ENCODE results near the gene DLX4. TPM values are rescaled to one million over a fixed set of nuclear protein-coding genes. Genes with fewer than 3 reads are reported as not detected.
A peak's percentile ranks its signal among the peaks of the same experiment; 100 is the strongest.

The DLX4 gene, protein sequence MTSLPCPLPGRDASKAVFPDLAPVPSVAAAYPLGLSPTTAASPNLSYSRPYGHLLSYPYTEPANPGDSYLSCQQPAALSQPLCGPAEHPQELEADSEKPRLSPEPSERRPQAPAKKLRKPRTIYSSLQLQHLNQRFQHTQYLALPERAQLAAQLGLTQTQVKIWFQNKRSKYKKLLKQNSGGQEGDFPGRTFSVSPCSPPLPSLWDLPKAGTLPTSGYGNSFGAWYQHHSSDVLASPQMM
- total RNA-seq (not detected), polyA plus RNA-seq (0.20 TPM)

DNA sequence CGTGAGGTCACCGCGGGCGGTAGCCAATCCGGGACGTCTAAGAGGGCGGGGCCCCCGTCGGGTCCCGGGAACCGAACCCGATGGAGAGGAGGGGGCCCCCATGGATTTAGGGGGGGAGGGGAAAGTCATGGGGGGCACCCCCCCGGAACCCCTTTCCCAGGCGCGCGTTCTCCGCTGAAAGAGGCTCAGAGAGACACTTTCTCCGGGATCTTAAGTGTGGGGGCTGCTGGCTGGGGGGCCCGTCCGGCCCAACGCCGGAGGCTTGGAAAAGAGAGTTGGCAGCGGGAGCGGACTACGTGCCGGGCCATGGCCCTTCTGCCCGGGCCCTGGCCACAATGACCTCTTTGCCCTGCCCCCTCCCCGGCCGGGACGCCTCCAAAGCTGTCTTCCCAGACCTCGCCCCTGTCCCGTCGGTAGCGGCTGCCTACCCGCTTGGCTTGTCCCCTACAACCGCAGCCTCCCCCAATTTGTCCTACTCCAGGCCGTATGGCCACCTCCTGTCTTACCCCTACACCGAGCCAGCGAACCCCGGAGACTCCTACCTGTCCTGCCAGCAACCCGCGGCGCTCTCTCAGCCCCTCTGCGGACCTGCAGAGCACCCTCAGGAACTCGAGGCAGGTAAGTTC lies at the start of gene DLX4:
Gene DLX4, plus strand, starts transcription at position 57 of the 626 bp plus-strand sequence. Its CDS starts 279 bp downstream, at position 336.
- peak within 1 kb of the TSS; percentile 41 for H3K4me3 ChIP-seq (ENCODE audit: low read depth, low read length)
- no peaks in the 10 kb centered on the region for H3K4me1 ChIP-seq (ENCODE audit: insufficient read depth)
- no peaks in the 10 kb centered on the region for H3K36me3 ChIP-seq (ENCODE audit: insufficient read depth)
- no peak within 1 kb of the TSS for H3K27ac ChIP-seq (ENCODE audit: low read depth)
- no peak for DNase-seq (ENCODE audit: extremely low spot score)
- 3% methylated on average over 45 of the region's 45 CpGs for WGBS

DNA sequence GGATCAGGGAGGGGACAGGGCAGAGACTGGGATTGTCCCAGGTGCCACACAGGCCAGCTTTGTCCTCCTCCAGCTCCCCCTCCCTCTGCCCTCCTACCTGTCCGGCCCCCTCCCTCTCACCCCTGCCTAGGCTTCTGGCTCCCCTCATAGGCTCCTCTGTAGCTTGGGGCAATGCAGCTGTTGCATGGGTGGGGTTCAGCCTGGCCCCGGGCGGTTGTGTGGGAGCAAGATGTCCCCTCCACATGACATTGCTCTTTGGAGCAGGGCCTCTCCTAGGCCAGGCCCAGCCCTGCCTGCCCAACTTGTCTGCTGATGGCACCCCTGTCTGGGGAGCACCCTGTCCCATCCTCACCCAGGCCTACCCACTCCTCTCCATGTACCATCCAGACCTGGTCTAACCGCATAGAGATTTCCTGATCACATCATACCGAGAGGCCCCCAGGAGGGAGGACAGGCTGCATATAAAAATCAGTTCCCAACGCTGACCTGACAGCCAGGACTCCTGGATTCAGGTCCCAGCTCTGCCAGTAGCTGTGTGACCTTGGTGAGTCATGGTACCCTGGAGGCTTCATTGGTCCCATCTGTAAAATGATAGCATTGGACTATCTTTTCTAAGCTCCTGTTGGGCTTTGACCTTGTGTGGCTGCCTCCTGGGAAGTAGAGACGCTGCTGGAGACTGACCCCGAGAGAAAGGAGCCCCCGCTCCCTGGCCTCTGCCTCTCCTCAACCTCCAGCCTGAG lies 48.8 kb upstream of the DLX4 start:
- H3K4me3 ChIP-seq (ENCODE audit: low read depth, low read length) = no peak overlapping the region
- H3K4me1 ChIP-seq (ENCODE audit: insufficient read depth) = no peaks in the 10 kb centered on the region
- H3K36me3 ChIP-seq (ENCODE audit: insufficient read depth) = no peaks in the 10 kb centered on the region
- DNase-seq (ENCODE audit: extremely low spot score) = no peak
- WGBS = 80% methylated on average over 9 of the region's 9 CpGs
- no peak overlapping the region for H3K27ac ChIP-seq (ENCODE audit: low read depth)

GRCh38 chr17:49922095-49922494 lies 46.9 kb upstream of the DLX4 start:
- 76% methylated on average over 4 of the region's 4 CpGs for WGBS
- Histone ChIP-seq H3K27ac (ENCODE audit: low read depth) (no peak overlapping the region), H3K4me3 (ENCODE audit: low read depth, low read length) (no peak overlapping the region), H3K4me1 (ENCODE audit: insufficient read depth) (no peaks in the 10 kb centered on the region), H3K36me3 (ENCODE audit: insufficient read depth) (no peaks in the 10 kb centered on the region)
- DNase-seq (ENCODE audit: extremely low spot score) = no peak

DNA sequence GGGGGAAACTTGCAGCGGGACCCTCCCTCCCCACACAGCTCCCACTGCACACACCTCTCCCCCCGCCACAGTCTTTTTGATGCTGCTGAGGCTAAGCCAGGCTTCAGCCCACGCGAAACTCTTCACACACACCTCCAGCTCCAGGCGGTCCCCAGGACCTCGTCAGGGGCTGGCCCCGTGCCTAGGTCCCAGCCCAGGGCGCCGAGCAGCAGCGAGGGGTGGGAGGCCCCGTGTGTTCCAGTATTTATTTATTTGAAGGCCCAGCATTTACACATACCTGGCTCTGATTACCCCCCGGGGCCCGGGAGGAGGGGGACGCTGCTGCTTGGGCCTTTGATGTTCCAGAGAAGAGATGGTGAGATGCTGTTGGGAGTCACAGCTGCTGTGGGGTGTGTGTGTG lies 44.9 kb upstream of the DLX4 start:
- no peak overlapping the region for H3K27ac ChIP-seq (ENCODE audit: low read depth)
- no peak overlapping the region for H3K4me3 ChIP-seq (ENCODE audit: low read depth, low read length)
- no peaks in the 10 kb centered on the region for H3K4me1 ChIP-seq (ENCODE audit: insufficient read depth)
- H3K36me3 ChIP-seq (ENCODE audit: insufficient read depth) = no peaks in the 10 kb centered on the region
- WGBS = 44% methylated on average over 14 of the region's 14 CpGs
- no peak for DNase-seq (ENCODE audit: extremely low spot score)

GRCh38 chr17:49924589-49924988 lies 44.4 kb upstream of the DLX4 start:
- Histone ChIP-seq H3K27ac (ENCODE audit: low read depth) (no peak overlapping the region), H3K36me3 (ENCODE audit: insufficient read depth) (no peaks in the 10 kb centered on the region), H3K4me3 (ENCODE audit: low read depth, low read length) (no peak overlapping the region), H3K4me1 (ENCODE audit: insufficient read depth) (no peaks in the 10 kb centered on the region)
- 86% methylated on average over 7 of the region's 7 CpGs for WGBS
- DNase-seq (ENCODE audit: extremely low spot score) = no peak

GRCh38 chr17:49925921-49926320 lies 43.1 kb upstream of the DLX4 start:
- H3K27ac ChIP-seq (ENCODE audit: low read depth) = no peak overlapping the region
- no peak overlapping the region for H3K4me3 ChIP-seq (ENCODE audit: low read depth, low read length)
- 64% methylated on average over 9 of the region's 9 CpGs for WGBS
- H3K36me3 ChIP-seq (ENCODE audit: insufficient read depth) = no peaks in the 10 kb centered on the region
- DNase-seq (ENCODE audit: extremely low spot score) = no peak
- no peaks in the 10 kb centered on the region for H3K4me1 ChIP-seq (ENCODE audit: insufficient read depth)

DNA sequence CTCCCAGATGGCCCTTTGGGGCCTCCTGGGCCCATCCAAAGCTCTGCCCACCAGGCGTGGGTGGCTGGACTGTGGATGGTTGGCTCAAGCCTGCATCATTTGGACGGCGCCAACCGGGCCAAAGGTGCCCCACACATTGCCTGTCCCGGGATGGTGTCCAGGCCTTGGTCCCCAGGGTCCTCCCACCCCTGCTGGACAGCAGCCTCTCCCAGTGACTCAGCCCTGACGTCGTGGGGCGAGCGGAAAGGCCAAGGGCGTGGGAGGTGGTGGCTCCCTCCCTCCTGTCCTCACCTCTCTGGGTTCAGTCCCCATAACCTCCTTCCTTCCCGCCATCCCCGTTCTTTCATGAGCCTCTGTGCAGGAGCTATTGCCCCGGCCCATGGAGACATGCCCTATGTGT lies 42.1 kb upstream of the DLX4 start:
- no peak overlapping the region for H3K27ac ChIP-seq (ENCODE audit: low read depth)
- no peak overlapping the region for H3K4me3 ChIP-seq (ENCODE audit: low read depth, low read length)
- no peak for DNase-seq (ENCODE audit: extremely low spot score)
- no peaks in the 10 kb centered on the region for H3K4me1 ChIP-seq (ENCODE audit: insufficient read depth)
- no peaks in the 10 kb centered on the region for H3K36me3 ChIP-seq (ENCODE audit: insufficient read depth)
- 62% methylated on average over 13 of the region's 13 CpGs for WGBS

DNA sequence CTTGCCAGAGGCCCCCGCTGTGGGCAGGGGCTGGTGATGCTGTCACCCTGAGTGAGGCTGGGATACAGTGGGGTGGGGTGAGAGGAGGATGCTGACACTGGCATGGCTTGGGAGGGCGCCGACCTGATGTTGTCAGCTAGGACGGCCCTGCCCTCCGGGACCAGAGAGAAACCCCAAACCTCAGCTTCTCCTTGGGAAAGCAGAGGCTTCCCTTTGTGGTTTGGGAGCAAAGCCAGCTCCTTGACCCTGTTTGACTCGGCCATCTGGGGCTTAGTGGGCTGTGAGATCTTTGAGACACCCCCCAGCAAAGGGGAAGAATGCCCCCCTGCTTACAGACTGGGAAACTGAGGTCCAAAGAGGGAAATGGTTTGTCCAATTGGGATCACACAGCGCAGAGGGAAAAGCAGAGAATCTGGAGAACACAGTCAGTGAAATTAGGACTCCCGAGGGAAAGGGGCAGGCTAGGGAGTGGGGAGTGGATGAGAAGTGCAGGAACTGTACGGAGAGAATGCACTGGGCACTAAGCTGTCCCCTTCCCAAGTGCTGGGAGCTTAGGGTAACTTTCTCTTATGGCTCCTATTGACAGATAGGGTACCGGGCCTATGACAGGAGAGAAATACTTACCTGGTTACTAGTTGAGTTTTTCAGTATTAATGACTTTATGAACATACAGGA lies 40.7 kb upstream of the DLX4 start:
- no peaks in the 10 kb centered on the region for H3K4me1 ChIP-seq (ENCODE audit: insufficient read depth)
- no peaks in the 10 kb centered on the region for H3K36me3 ChIP-seq (ENCODE audit: insufficient read depth)
- H3K27ac ChIP-seq (ENCODE audit: low read depth) = no peak overlapping the region
- no peak overlapping the region for H3K4me3 ChIP-seq (ENCODE audit: low read depth, low read length)
- no peak for DNase-seq (ENCODE audit: extremely low spot score)
- WGBS = 55% methylated on average over 10 of the region's 10 CpGs

DNA sequence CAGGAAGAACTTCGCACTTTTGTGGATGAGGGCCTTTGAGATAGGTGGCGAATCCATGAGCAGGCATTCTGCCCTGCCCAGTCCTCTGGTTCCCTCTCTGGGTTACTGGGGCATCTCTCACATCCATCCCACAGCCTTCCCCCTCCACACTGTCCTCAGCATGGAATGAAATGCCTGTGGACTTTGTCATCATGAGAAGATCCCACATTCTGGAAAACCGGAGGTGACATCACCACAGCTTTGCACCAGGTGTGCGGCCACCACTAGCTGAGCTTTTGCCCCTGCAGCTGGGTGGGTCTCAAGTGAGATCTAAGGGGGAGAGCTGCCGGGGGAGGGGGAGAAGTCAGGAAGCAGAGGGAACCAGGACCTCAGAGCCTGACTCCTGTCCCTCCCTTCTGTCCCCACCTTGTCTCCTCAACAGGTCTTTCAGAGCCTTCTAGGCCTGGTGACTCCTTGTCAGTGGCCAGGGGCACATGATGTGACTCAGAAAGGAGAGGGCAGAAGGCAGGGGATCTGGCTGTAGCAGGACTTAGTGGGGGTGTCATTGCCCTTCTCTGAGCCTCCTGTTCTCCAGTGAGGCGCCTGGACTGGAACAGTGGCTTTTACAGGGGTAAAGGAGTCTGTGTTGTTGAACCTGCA lies 40.0 kb upstream of the DLX4 start:
- no peak for DNase-seq (ENCODE audit: extremely low spot score)
- no peak overlapping the region for H3K4me3 ChIP-seq (ENCODE audit: low read depth, low read length)
- 86% methylated on average over 6 of the region's 6 CpGs for WGBS
- no peaks in the 10 kb centered on the region for H3K4me1 ChIP-seq (ENCODE audit: insufficient read depth)
- no peak overlapping the region for H3K27ac ChIP-seq (ENCODE audit: low read depth)
- H3K36me3 ChIP-seq (ENCODE audit: insufficient read depth) = no peaks in the 10 kb centered on the region

GRCh38 chr17:49930880-49931279 lies 38.1 kb upstream of the DLX4 start:
- Histone ChIP-seq H3K27ac (ENCODE audit: low read depth) (no peak overlapping the region), H3K4me3 (ENCODE audit: low read depth, low read length) (no peak overlapping the region), H3K4me1 (ENCODE audit: insufficient read depth) (no peaks in the 10 kb centered on the region), H3K36me3 (ENCODE audit: insufficient read depth) (no peaks in the 10 kb centered on the region)
- 90% methylated on average over 8 of the region's 8 CpGs for WGBS
- no peak for DNase-seq (ENCODE audit: extremely low spot score)

DNA sequence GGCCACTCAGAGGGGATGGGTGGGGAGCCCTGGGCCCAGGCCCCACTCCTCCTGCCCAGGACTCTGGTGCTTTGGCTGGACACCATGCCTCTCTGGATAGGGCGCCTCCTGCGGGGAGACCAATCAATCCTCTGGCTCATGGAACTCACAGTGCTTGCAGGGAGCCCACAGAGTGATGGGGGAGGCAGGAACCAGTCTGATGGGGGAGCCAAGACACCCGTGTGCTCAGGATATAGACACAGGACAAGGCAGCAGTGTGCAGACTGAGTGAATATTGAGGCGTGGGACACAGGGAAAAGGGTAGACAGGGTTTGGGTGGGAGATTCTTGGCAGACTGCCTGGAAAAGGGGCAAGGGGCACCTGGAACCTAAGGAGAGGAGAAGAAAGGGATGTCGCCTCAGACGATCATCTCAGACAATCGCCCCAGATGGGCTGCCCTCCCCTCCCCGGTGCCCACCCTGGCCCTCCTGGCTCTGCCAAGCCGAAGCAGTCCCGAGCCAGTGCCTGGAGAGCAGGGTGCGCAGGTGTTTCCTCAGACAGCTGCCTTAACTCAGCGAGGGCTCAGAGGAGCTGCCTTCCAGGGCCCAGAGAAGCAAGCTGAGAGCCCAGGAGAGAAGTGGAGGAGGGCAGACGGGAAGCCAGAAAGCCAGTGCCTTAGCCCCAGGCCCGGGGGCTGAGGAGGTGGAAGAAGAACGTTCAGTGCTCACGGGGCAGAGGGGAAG lies 37.4 kb upstream of the DLX4 start:
- Histone ChIP-seq H3K4me1 (ENCODE audit: insufficient read depth) (no peaks in the 10 kb centered on the region), H3K4me3 (ENCODE audit: low read depth, low read length) (no peak overlapping the region), H3K27ac (ENCODE audit: low read depth) (no peak overlapping the region), H3K36me3 (ENCODE audit: insufficient read depth) (no peaks in the 10 kb centered on the region)
- DNase-seq (ENCODE audit: extremely low spot score) = no peak
- 59% methylated on average over 16 of the region's 16 CpGs for WGBS

- H3K4me1 ChIP-seq (ENCODE audit: insufficient read depth) = no peaks in the 10 kb centered on the region
- no peak overlapping the region for H3K4me3 ChIP-seq (ENCODE audit: low read depth, low read length)
- H3K36me3 ChIP-seq (ENCODE audit: insufficient read depth) = no peaks in the 10 kb centered on the region
- 60% methylated on average over 17 of the region's 17 CpGs for WGBS
- no peak for DNase-seq (ENCODE audit: extremely low spot score)
- H3K27ac ChIP-seq (ENCODE audit: low read depth) = no peak overlapping the region
These were observed 36.8 kb upstream of the DLX4 start for GRCh38 chr17:49932138-49932723.

All from urinary bladder (tissue), 4 donors.